HEK293 (cell line): Measurements from ENCODE around the gene PNMA6F.

Experiments used
- CTCF ChIA-PET: fragments of 350-600 bp; formaldehyde crosslinking; extraction: SDS; loops from one replicate; lab custom pipeline; 2021; ENCODE audit warnings: antibody characterized with exemption; lab: Yijun Ruan, JAX
- POLR2A ChIA-PET: fragments of 300-600 bp; formaldehyde crosslinking; extraction: SDS; loops from one replicate; lab custom pipeline; 2020; ENCODE audit warnings: antibody characterized with exemption, inconsistent platforms; lab: Yijun Ruan, JAX
- H3K27ac ChIP-seq: fragments of 200-500 bp; sonication (Bioruptor generic); 2 replicates; pipeline ENCODE4 v1.5.1; 2014; ENCODE audit warnings: low read depth, low read length, control low read depth, inconsistent platforms; ENCODE audit errors: extremely low read depth
- H3K36me3 ChIP-seq, 2 experiments: fragments of 200-500 bp in 1 of 2; sonication (Bioruptor generic) in 1 of 2; 1 replicate in 1 of 2; 2 replicates in 1 of 2; pipeline ENCODE4 v1.5.1; 2014 to 2017; ENCODE audit warnings: inconsistent platforms in 2 of 2, low read length in 2 of 2; ENCODE audit not compliant: control insufficient read depth in 2 of 2, insufficient read depth in 1 of 2
- H3K4me1 ChIP-seq: fragments of 200-500 bp; sonication (Bioruptor generic); 2 replicates; pipeline ENCODE4 v1.5.1; 2014; ENCODE audit warnings: mild to moderate bottlenecking, low read length, inconsistent platforms; ENCODE audit not compliant: control insufficient read depth, insufficient read depth
- H3K4me3 ChIP-seq: 2 replicates; pipeline ENCODE4 v1.5.1; 2011; ENCODE audit warnings: low read depth, mild to moderate bottlenecking, control low read depth, low read length, moderate library complexity
- H3K9me3 ChIP-seq: fragments of 200-500 bp; sonication (Bioruptor generic); 2 replicates; pipeline ENCODE4 v1.5.1; 2014; ENCODE audit warnings: low read depth, low read length, inconsistent platforms; ENCODE audit not compliant: control insufficient read depth, insufficient read depth
- AEBP2 ChIP-seq: fragments of 450-650 bp; formaldehyde crosslinking; IDR thresholded peaks from 2 replicates; pipeline ENCODE4 v1.5.1; 2016; ENCODE audit warnings: missing biosample characterization, missing genetic modification characterization, borderline replicate concordance
- BCL11A ChIP-seq: fragments of 450-650 bp; formaldehyde crosslinking; IDR thresholded peaks from 2 replicates; pipeline ENCODE4 v1.5.1; 2016; ENCODE audit warnings: low read depth, missing biosample characterization, missing genetic modification characterization
- EGR2 ChIP-seq: fragments of 450-650 bp; formaldehyde crosslinking; IDR thresholded peaks from 2 replicates; pipeline ENCODE4 v1.5.1; 2016; ENCODE audit warnings: low read depth, missing biosample characterization, missing genetic modification characterization
- SP7 ChIP-seq: fragments of 450-650 bp; formaldehyde crosslinking; IDR thresholded peaks from 2 replicates; pipeline ENCODE4 v1.5.1; 2016; ENCODE audit warnings: missing biosample characterization, missing genetic modification characterization
- ZBTB1 ChIP-seq: fragments of 450-650 bp; formaldehyde crosslinking; IDR thresholded peaks from 2 replicates; pipeline ENCODE4 v1.5.1; 2016; ENCODE audit warnings: missing biosample characterization, missing genetic modification characterization
- ZBTB11 ChIP-seq: fragments of 450-650 bp; formaldehyde crosslinking; conservative IDR thresholded peaks from 2 replicates; pipeline ENCODE4 v1.5.1; 2016; ENCODE audit warnings: low read depth, missing biosample characterization, missing genetic modification characterization
- ZBTB17 ChIP-seq: fragments of 450-650 bp; formaldehyde crosslinking; IDR thresholded peaks from 2 replicates; pipeline ENCODE4 v1.5.1; 2016; ENCODE audit warnings: missing biosample characterization, missing genetic modification characterization
- ZBTB20 ChIP-seq: fragments of 450-650 bp; formaldehyde crosslinking; IDR thresholded peaks from 2 replicates; pipeline ENCODE4 v1.5.1; 2016; ENCODE audit warnings: missing biosample characterization, missing genetic modification characterization
- ZBTB48 ChIP-seq: fragments of 450-650 bp; formaldehyde crosslinking; IDR thresholded peaks from 2 replicates; pipeline ENCODE4 v1.5.1; 2016; ENCODE audit warnings: missing biosample characterization, missing genetic modification characterization
- ZFHX2 ChIP-seq: fragments of 450-650 bp; formaldehyde crosslinking; conservative IDR thresholded peaks from 2 replicates; pipeline ENCODE4 v1.5.1; 2016; ENCODE audit warnings: missing biosample characterization, missing genetic modification characterization
- ZNF121 ChIP-seq: fragments of 450-650 bp; formaldehyde crosslinking; IDR thresholded peaks from 2 replicates; pipeline ENCODE4 v1.5.1; 2016; ENCODE audit warnings: missing biosample characterization, missing genetic modification characterization
- ZNF302 ChIP-seq: fragments of 450-650 bp; formaldehyde crosslinking; IDR thresholded peaks from 2 replicates; pipeline ENCODE4 v1.5.1; 2016; ENCODE audit warnings: missing biosample characterization, missing genetic modification characterization, low read depth
- ZNF341 ChIP-seq: fragments of 450-650 bp; formaldehyde crosslinking; IDR thresholded peaks from 2 replicates; pipeline ENCODE4; 2016; ENCODE audit warnings: low read depth, missing biosample characterization, missing genetic modification characterization
- ZNF37A ChIP-seq: fragments of 450-650 bp; IDR thresholded peaks from 2 replicates; pipeline ENCODE4 v1.5.1; 2018; ENCODE audit warnings: missing biosample characterization, missing genetic modification characterization
- ZNF394 ChIP-seq: fragments of 450-650 bp; formaldehyde crosslinking; IDR thresholded peaks from 2 replicates; pipeline ENCODE4 v1.5.1; 2016; ENCODE audit warnings: missing biosample characterization, missing genetic modification characterization, mild to moderate bottlenecking, moderate library complexity, borderline replicate concordance
- ZNF596 ChIP-seq: fragments of 450-650 bp; IDR thresholded peaks from 2 replicates; pipeline ENCODE4 v1.5.0; 2018; ENCODE audit warnings: missing biosample characterization, mild to moderate bottlenecking, missing genetic modification characterization, moderate library complexity
- ZNF600 ChIP-seq: fragments of 450-650 bp; formaldehyde crosslinking; IDR thresholded peaks from 2 replicates; pipeline ENCODE4 v1.5.1; 2016; ENCODE audit warnings: missing biosample characterization, missing genetic modification characterization
- ZNF747 ChIP-seq: fragments of 450-650 bp; formaldehyde crosslinking; IDR thresholded peaks from 2 replicates; pipeline ENCODE4 v1.5.1; 2016; ENCODE audit warnings: missing biosample characterization, missing genetic modification characterization
- ZNF776 ChIP-seq: fragments of 450-650 bp; formaldehyde crosslinking; IDR thresholded peaks from 2 replicates; pipeline ENCODE4 v1.5.0; 2017; ENCODE audit warnings: missing biosample characterization, missing genetic modification characterization, borderline replicate concordance
- ZNF791 ChIP-seq: fragments of 450-650 bp; formaldehyde crosslinking; IDR thresholded peaks from 2 replicates; pipeline ENCODE4 v1.5.1; 2016; ENCODE audit warnings: missing biosample characterization, missing genetic modification characterization
- ZNF837 ChIP-seq: fragments of 450-650 bp; formaldehyde crosslinking; IDR thresholded peaks from 2 replicates; pipeline ENCODE4 v1.5.1; 2016; ENCODE audit warnings: missing biosample characterization, missing genetic modification characterization
- TF ChIP-seq, protein P1 (sequence below): fragments of 450-650 bp; formaldehyde crosslinking; IDR thresholded peaks from 2 replicates; pipeline ENCODE4; 2016; ENCODE audit warnings: missing biosample characterization, missing genetic modification characterization
- TF ChIP-seq, protein P2 (sequence below): fragments of 450-650 bp; formaldehyde crosslinking; IDR thresholded peaks from 2 replicates; pipeline ENCODE4 v1.5.1; 2016; ENCODE audit warnings: missing biosample characterization, missing genetic modification characterization

PNMA6F gene

DNA sequence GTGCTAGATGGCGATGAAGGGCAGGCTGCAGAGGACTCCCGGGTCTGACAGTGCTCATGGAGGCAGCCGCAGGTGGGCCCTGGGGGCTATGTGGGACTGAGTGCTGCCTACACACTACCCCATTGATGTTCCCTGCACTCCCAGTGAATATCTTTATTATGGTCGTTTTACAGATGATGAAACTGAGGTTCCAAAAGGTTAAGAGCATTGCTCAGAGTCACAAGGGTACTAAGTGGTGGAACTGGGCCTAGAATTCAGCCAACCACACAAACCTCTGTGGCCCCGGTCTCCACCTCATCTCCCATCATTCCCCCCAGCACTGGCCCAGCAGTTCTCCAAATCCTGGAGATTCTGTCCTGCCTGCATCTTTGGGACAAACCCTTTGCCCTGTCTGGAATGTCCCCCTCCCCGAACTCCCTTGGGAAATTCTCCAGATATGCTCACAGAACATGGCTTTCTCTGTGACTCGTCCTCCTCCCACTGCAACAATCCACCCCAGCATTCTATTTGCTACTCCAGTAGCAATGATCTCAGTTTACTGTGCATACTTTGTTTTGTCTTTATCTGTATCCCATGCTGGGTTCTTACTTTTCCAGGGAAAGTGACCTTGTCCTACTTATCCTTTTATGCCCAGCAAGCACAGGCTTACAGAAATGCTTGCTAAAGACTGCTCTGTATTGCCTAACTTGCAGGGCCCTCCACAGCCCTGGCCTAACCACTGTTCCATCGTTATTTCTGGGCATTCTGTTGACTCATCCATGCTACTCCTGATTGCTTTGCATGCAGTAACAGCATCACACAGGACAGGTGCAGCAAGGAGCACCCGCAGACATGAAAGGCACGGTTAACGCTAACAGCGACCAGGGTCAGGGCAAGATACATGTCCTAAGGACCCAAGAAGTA is 14.0 kb downstream of the PNMA6F start:
- Histone ChIP-seq H3K4me1 (no peaks in the 10 kb centered on the region), H3K9me3 (no peaks in the 10 kb centered on the region), H3K36me3 (no peaks in the 10 kb centered on the region), H3K27ac (no peak overlapping the region), H3K4me3 (no peak overlapping the region)
- ChIA-PET POLR2A (no interaction called here), CTCF (no interaction called here)
- TF ChIP-seq ZNF394 (tag by site-specific recombination) (no peak), ZNF776 (tag by site-specific recombination) (no peak), ZNF837 (tag by site-specific recombination) (no peak), ZNF121 (tag by site-specific recombination) (no peak), ZBTB11 (tag by site-specific recombination) (no peak), ZNF600 (tag by site-specific recombination) (no peak), ZFHX2 (tag by site-specific recombination) (peak; percentile 34), SP7 (no peak), ZNF341 (peak; percentile 56)

- POLR2A ChIA-PET = no interaction called here
- TF ChIP-seq, protein P1, sequence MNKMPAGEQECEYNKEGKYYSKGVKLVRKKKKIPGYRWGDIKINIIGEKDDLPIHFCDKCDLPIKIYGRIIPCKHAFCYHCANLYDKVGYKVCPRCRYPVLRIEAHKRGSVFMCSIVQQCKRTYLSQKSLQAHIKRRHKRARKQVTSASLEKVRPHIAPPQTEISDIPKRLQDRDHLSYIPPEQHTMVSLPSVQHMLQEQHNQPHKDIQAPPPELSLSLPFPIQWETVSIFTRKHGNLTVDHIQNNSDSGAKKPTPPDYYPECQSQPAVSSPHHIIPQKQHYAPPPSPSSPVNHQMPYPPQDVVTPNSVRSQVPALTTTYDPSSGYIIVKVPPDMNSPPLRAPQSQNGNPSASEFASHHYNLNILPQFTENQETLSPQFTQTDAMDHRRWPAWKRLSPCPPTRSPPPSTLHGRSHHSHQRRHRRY = no peak
- TF ChIP-seq ZNF747 (tag by site-specific recombination) = no peak
- no peak for TF ChIP-seq ZNF596 (tag by site-specific recombination)
- no peak for TF ChIP-seq ZBTB20 (tag by site-specific recombination)
- TF ChIP-seq BCL11A (tag by site-specific recombination) = no peak
- TF ChIP-seq ZNF37A (tag by site-specific recombination) = no peak
- no peak for TF ChIP-seq ZNF791 (tag by site-specific recombination)
- TF ChIP-seq ZBTB48 = no peak
- TF ChIP-seq AEBP2 (tag by site-specific recombination) = no peak
- TF ChIP-seq, protein P2, sequence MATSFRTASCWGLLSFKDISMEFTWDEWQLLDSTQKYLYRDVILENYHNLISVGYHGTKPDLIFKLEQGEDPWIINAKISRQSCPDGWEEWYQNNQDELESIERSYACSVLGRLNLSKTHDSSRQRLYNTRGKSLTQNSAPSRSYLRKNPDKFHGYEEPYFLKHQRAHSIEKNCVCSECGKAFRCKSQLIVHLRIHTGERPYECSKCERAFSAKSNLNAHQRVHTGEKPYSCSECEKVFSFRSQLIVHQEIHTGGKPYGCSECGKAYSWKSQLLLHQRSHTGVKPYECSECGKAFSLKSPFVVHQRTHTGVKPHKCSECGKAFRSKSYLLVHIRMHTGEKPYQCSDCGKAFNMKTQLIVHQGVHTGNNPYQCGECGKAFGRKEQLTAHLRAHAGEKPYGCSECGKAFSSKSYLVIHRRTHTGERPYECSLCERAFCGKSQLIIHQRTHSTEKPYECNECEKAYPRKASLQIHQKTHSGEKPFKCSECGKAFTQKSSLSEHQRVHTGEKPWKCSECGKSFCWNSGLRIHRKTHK (tag by site-specific recombination) = no peak
- TF ChIP-seq ZBTB1 (tag by site-specific recombination) = no peak
- no peak for TF ChIP-seq EGR2
- no peak for TF ChIP-seq ZBTB17
- no peak for TF ChIP-seq ZNF302 (tag by site-specific recombination)
Measured at GRCh38 chrX:153306527-153307115, 14.9 kb downstream of the PNMA6F start.

More at GRCh38 chrX:153306527-153307115, 14.9 kb downstream of the PNMA6F start:
- Histone ChIP-seq H3K4me1 (no peaks in the 10 kb centered on the region), H3K4me3 (no peak overlapping the region), H3K27ac (no peak overlapping the region), H3K36me3 (no peaks in the 10 kb centered on the region), H3K9me3 (no peaks in the 10 kb centered on the region)
- CTCF ChIA-PET = no interaction called here
